ENCODE measurements around the gene ARNT2.

Gene ARNT2

GRCh38 chr15:80564056-80564455 is 159.9 kb downstream of the ARNT2 start:
- no peak for DNase-seq (ENCODE audit: low spot score in 2 of 2)
- H3K36me3 Mint-ChIP-seq (ENCODE audit: insufficient read depth), result no peaks in the 10 kb centered on the region
- no peak overlapping the region for H3K4me3 Mint-ChIP-seq
- peaks cover 61% of the 10 kb centered on the region for H3K27me3 Mint-ChIP-seq
- no peaks in the 10 kb centered on the region for H3K4me1 Mint-ChIP-seq
- no peak for ATAC-seq (replicated peaks; ENCODE audit: extremely low read depth, poor library complexity, severe bottlenecking)
- no peak overlapping the region for H3K27ac Mint-ChIP-seq (ENCODE audit: low read depth)
- no peaks in the 10 kb centered on the region for H3K9me3 Mint-ChIP-seq

DNA sequence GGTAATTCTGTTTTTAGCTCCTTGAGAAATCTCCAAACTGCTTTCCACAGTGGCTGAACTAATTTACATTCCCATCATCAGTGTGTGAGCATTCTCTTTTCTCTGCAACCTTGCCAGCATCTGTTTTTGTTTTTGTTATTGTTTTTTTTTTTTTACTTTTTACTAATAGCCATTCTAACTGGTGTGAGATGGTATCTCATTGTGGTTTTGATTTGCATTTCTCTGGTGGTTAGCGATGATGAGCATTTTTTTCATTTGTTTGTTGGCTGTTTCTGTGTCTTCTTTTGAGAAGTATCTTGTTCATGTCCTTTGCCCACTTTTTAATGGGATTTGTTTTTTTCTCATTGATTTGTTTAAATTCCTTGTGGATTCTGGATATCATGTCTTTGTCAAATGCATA is 161.2 kb downstream of the ARNT2 start:
- Mint-ChIP-seq H3K4me1 (no peaks in the 10 kb centered on the region), H3K4me3 (no peak overlapping the region), H3K9me3 (no peaks in the 10 kb centered on the region), H3K27me3 (peaks cover 65% of the 10 kb centered on the region), H3K27ac (ENCODE audit: low read depth) (no peak overlapping the region), H3K36me3 (ENCODE audit: insufficient read depth) (no peaks in the 10 kb centered on the region)
- no peak for ATAC-seq (replicated peaks; ENCODE audit: extremely low read depth, poor library complexity, severe bottlenecking)
- DNase-seq (ENCODE audit: low spot score in 2 of 2), result no peak

DNA sequence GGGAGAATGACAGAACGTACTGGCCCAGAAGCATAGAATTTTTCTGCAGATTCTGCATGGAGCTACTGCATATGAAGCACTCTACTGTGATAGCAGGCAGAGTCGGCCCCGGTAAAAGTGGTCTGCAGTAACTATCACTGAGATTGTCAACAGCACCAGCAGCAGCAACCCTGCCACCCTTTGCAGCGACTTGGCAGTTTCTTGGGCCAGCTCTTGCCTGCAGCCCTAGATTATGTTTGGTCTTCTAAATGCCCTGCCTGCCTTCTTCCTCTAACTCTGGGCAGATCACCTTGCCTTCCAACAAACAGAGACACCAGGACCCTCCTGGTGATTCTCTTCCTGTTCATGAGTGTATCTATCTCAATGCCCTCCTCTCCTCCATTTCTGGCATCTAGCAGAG is 161.8 kb downstream of the ARNT2 start:
- no peak overlapping the region for H3K27ac Mint-ChIP-seq (ENCODE audit: low read depth)
- ATAC-seq (replicated peaks; ENCODE audit: extremely low read depth, poor library complexity, severe bottlenecking) (no peak), DNase-seq (ENCODE audit: low spot score in 2 of 2) (no peak)
- no peaks in the 10 kb centered on the region for H3K9me3 Mint-ChIP-seq
- no peak overlapping the region for H3K4me3 Mint-ChIP-seq
- H3K4me1 Mint-ChIP-seq, result no peaks in the 10 kb centered on the region
- no peaks in the 10 kb centered on the region for H3K36me3 Mint-ChIP-seq (ENCODE audit: insufficient read depth)
- H3K27me3 Mint-ChIP-seq, result peaks cover 65% of the 10 kb centered on the region

DNA sequence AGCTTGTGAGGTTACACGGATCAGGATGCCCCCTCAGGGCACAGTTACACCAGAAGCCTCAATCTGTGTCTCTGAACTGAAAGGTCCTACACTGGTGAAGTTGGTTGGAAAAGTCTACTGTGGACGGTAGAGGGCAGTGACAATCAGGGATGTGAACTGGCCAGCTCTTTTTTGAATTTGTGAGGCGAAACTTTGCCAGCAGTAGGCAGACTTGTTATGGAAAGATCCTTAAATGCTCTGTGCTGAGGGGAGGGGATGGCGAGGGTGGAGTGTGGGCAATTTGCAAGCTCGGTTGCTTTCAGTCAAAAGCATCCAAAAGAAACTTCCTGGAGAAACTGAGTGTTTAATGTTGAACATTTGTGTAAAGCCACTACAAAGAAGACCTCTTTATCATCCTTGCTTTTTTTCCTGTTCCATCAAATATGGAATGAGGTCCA is 163.6 kb downstream of the ARNT2 start:
- Mint-ChIP-seq H3K27ac (ENCODE audit: low read depth) (no peak overlapping the region), H3K9me3 (no peaks in the 10 kb centered on the region), H3K36me3 (ENCODE audit: insufficient read depth) (no peaks in the 10 kb centered on the region), H3K4me3 (no peak overlapping the region), H3K4me1 (no peaks in the 10 kb centered on the region), H3K27me3 (peaks cover 71% of the 10 kb centered on the region)
- no peak for ATAC-seq (replicated peaks; ENCODE audit: extremely low read depth, poor library complexity, severe bottlenecking)
- DNase-seq (ENCODE audit: low spot score in 2 of 2), result no peak

DNA sequence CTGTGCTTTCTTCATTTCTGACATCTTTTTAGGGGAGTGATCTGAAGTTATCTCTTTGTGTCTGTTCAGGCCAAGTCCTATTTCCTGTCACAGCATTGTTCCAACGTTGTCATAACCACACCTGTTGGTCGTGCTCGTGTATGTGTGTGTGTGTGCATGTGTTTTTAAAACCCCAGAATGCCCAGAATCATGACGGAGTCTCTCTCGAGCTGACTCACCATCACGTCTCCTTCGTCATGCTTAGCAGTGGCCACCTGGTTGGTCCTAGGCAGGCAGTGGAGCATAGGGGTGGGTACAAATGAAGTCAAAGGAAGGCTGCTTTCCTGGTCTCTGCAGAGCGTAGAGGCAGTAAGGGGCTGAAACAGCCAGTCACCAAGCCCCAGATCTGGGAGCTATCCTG is 164.1 kb downstream of the ARNT2 start:
- no peak for ATAC-seq (replicated peaks; ENCODE audit: extremely low read depth, poor library complexity, severe bottlenecking)
- H3K27me3 Mint-ChIP-seq, result peaks cover 71% of the 10 kb centered on the region
- H3K36me3 Mint-ChIP-seq (ENCODE audit: insufficient read depth), result no peaks in the 10 kb centered on the region
- no peaks in the 10 kb centered on the region for H3K9me3 Mint-ChIP-seq
- no peak for DNase-seq (ENCODE audit: low spot score in 2 of 2)
- no peak overlapping the region for H3K27ac Mint-ChIP-seq (ENCODE audit: low read depth)
- H3K4me3 Mint-ChIP-seq, result no peak overlapping the region
- no peaks in the 10 kb centered on the region for H3K4me1 Mint-ChIP-seq

GRCh38 chr15:80568876-80569605 is 164.9 kb downstream of the ARNT2 start:
- H3K36me3 Mint-ChIP-seq (ENCODE audit: insufficient read depth), result no peaks in the 10 kb centered on the region
- H3K4me3 Mint-ChIP-seq, result no peak overlapping the region
- H3K27ac Mint-ChIP-seq (ENCODE audit: low read depth), result no peak overlapping the region
- no peak for ATAC-seq (replicated peaks; ENCODE audit: extremely low read depth, poor library complexity, severe bottlenecking)
- H3K4me1 Mint-ChIP-seq, result no peaks in the 10 kb centered on the region
- DNase-seq (ENCODE audit: low spot score in 2 of 2), result no peak
- peaks cover 69% of the 10 kb centered on the region for H3K27me3 Mint-ChIP-seq
- H3K9me3 Mint-ChIP-seq, result no peaks in the 10 kb centered on the region

DNA sequence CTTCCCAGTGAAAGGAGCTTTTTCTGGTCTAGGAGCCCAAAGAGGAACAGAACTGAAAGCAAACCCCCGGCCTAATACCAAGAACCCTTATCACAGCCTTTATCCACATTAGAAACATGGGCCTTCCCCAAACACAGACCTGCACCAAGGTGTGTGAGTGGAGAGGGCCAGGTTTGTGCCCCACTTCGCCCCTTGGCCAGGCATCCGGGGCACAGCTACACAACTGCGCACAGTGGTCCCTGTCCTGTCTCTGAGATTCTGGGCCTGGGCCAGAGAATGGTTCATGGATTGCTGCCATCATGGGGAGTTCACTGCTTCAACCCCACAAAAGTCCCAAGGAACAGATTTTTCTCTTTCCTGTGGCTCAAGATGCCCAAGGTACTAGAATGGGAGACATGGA is 165.5 kb downstream of the ARNT2 start:
- no peaks in the 10 kb centered on the region for H3K36me3 Mint-ChIP-seq (ENCODE audit: insufficient read depth)
- no peak overlapping the region for H3K4me3 Mint-ChIP-seq
- peaks cover 63% of the 10 kb centered on the region for H3K27me3 Mint-ChIP-seq
- H3K9me3 Mint-ChIP-seq, result no peaks in the 10 kb centered on the region
- DNase-seq (ENCODE audit: low spot score in 2 of 2), result no peak
- H3K4me1 Mint-ChIP-seq, result no peaks in the 10 kb centered on the region
- ATAC-seq (replicated peaks; ENCODE audit: extremely low read depth, poor library complexity, severe bottlenecking), result no peak
- no peak overlapping the region for H3K27ac Mint-ChIP-seq (ENCODE audit: low read depth)

DNA sequence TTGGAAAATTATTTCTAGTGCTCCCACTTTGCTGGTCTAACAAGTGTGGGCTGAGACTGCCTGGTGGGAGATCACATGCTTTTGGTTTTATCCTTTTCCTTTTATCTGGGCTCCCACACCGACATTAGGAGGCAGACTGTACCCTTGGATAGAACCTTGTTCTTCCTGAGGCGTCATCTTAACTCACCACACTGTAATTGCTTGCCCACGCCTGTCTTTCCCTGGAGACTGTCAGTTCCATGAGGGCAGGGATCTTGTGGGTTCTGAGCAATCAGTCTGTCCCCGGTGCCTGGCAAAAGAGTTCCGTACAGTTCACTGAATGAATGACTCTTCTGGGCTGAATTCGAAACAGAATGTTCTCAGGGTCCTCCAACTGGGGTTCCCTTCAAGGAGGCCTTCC is 166.4 kb downstream of the ARNT2 start:
- Mint-ChIP-seq H3K4me1 (no peaks in the 10 kb centered on the region), H3K36me3 (ENCODE audit: insufficient read depth) (no peaks in the 10 kb centered on the region), H3K27me3 (peaks cover 66% of the 10 kb centered on the region), H3K4me3 (no peak overlapping the region), H3K9me3 (no peaks in the 10 kb centered on the region), H3K27ac (ENCODE audit: low read depth) (no peak overlapping the region)
- ATAC-seq (replicated peaks; ENCODE audit: extremely low read depth, poor library complexity, severe bottlenecking) (no peak), DNase-seq (ENCODE audit: low spot score in 2 of 2) (no peak)

- Mint-ChIP-seq H3K4me1 (no peaks in the 10 kb centered on the region), H3K27me3 (peaks cover 48% of the 10 kb centered on the region), H3K4me3 (no peak overlapping the region)
Observed at GRCh38 chr15:80572337-80572736, 168.2 kb downstream of the ARNT2 start.

DNA sequence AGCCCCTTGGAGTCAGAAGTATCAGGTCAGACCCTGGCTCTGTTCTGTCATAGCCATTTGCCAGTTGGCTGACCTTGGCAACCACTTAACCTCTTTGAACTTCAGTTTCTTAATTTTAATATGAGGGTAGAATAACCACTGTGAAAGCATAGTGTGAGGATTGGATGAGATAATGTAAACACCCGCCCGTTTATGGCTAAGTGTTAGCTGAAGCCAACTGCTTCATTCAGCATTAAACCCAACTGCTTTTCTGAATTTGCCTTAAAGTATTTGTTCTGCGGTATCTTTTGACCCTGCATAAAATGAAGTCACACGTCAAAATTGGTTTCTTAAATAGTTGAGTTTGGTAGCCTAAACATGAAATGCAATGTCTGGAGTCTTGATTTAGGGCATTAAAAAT is 169.4 kb downstream of the ARNT2 start:
- DNase-seq (ENCODE audit: low spot score in 2 of 2) (no peak), ATAC-seq (replicated peaks; ENCODE audit: extremely low read depth, poor library complexity, severe bottlenecking) (no peak)
- no peaks in the 10 kb centered on the region for H3K4me1 Mint-ChIP-seq
- no peak overlapping the region for H3K4me3 Mint-ChIP-seq
- peaks cover 41% of the 10 kb centered on the region for H3K27me3 Mint-ChIP-seq
- H3K9me3 Mint-ChIP-seq, result no peaks in the 10 kb centered on the region
- H3K36me3 Mint-ChIP-seq (ENCODE audit: insufficient read depth), result no peaks in the 10 kb centered on the region
- no peak overlapping the region for H3K27ac Mint-ChIP-seq (ENCODE audit: low read depth)

More at GRCh38 chr15:80572337-80572736, 168.2 kb downstream of the ARNT2 start:
- no peak for DNase-seq (ENCODE audit: low spot score in 2 of 2)
- H3K36me3 Mint-ChIP-seq (ENCODE audit: insufficient read depth), result no peaks in the 10 kb centered on the region
- H3K9me3 Mint-ChIP-seq, result no peaks in the 10 kb centered on the region
- no peak overlapping the region for H3K27ac Mint-ChIP-seq (ENCODE audit: low read depth)
- ATAC-seq (replicated peaks; ENCODE audit: extremely low read depth, poor library complexity, severe bottlenecking), result no peak

DNA sequence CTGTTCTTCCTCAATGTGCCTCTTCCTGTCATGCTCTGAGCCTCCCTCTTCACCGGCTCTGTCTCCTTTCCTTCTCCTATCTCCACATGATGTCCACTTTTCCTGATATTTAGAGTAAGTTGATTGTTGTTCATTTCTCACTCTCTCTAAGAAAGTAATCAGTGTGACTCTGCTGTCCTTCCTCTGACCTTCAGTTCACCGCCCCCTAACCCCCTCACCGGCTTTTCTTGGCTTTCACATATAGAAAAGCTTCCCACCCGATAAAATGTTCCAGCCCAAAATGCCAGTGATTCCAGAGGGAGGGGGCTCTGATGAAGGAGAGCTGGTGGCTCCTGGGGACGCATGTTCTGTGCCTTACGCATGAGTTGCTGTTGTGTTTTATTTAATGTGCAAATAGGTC is 170.4 kb downstream of the ARNT2 start:
- Mint-ChIP-seq H3K27me3 (peaks cover 33% of the 10 kb centered on the region), H3K4me3 (no peak overlapping the region), H3K4me1 (no peaks in the 10 kb centered on the region), H3K36me3 (ENCODE audit: insufficient read depth) (no peaks in the 10 kb centered on the region), H3K27ac (ENCODE audit: low read depth) (no peak overlapping the region), H3K9me3 (no peaks in the 10 kb centered on the region)
- ATAC-seq (replicated peaks; ENCODE audit: extremely low read depth, poor library complexity, severe bottlenecking) (no peak), DNase-seq (ENCODE audit: low spot score in 2 of 2) (no peak)

DNA sequence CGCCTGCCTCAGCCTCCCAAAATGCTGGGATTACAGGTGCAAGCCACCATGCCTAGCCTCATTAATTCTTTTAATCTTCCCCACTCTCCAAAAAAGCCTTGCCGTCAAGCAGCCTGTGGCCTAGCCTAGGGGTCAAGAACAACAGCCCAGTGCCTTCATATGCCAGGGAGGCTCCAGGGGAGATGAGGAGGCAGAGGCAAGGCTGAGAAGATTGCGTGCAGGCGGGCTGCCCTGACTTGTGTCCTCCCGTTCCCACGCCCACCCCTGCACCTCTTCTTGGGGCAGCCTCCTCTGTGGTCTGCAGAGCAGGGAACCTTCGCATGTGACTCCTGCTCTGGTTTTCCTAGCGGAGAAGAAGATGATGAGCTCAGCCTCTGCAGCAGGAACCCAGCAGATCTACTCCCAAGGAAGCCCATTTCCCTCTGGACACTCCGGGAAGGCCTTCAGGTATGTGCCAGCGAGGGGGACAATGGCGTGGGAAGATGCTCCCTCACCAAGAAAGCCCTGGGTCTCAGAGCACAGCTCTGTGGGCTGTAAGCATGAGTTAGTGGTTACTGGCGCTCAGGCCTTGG is 172.4 kb downstream of the ARNT2 start:
- H3K27me3 Mint-ChIP-seq, result peaks cover 33% of the 10 kb centered on the region
- no peak overlapping the region for H3K4me3 Mint-ChIP-seq
- DNase-seq (ENCODE audit: low spot score in 2 of 2), result no peak
- no peak overlapping the region for H3K27ac Mint-ChIP-seq (ENCODE audit: low read depth)
- ATAC-seq (replicated peaks; ENCODE audit: extremely low read depth, poor library complexity, severe bottlenecking), result no peak
- H3K4me1 Mint-ChIP-seq, result no peaks in the 10 kb centered on the region
- H3K36me3 Mint-ChIP-seq (ENCODE audit: insufficient read depth), result no peaks in the 10 kb centered on the region
- no peaks in the 10 kb centered on the region for H3K9me3 Mint-ChIP-seq

GRCh38 chr15:80577552-80578205 is 173.5 kb downstream of the ARNT2 start:
- H3K4me3 Mint-ChIP-seq, result no peak overlapping the region
- no peaks in the 10 kb centered on the region for H3K9me3 Mint-ChIP-seq
- no peaks in the 10 kb centered on the region for H3K36me3 Mint-ChIP-seq (ENCODE audit: insufficient read depth)
- ATAC-seq (replicated peaks; ENCODE audit: extremely low read depth, poor library complexity, severe bottlenecking) (no peak), DNase-seq (ENCODE audit: low spot score in 2 of 2) (no peak)
- no peaks in the 10 kb centered on the region for H3K4me1 Mint-ChIP-seq
- H3K27me3 Mint-ChIP-seq, result peaks cover 26% of the 10 kb centered on the region
- H3K27ac Mint-ChIP-seq (ENCODE audit: low read depth), result no peak overlapping the region
